Spleen (tissue), 11 donors: ENCODE results near the gene UBL7. TPM values are rescaled to one million over a fixed set of nuclear protein-coding genes. Genes with fewer than 3 reads are reported as not detected.

Experiments
- DNase-seq: peaks from one replicate; pipeline ENCODE4 v3.0.0-alpha.2; 2020
- H3K27ac ChIP-seq, 8 donors: fragments of 200-600 bp; sonication (generic) in 7 of 8; 1 replicate in 4 of 8; 2 replicates in 4 of 8; pipeline versions ENCODE4 v1.5.0 to v1.8.0; 2016 to 2021; ENCODE audit warnings: inconsistent platforms in 4 of 8, mild to moderate bottlenecking in 4 of 8, moderate library complexity in 1 of 8
- H3K27me3 ChIP-seq, 7 donors: fragments of 200-600 bp; sonication (generic) in 6 of 7; replicated peaks in 1 of 7; 1 replicate in 4 of 7; 2 replicates in 3 of 7; pipeline versions ENCODE4 v1.5.0 to v1.8.0; 2016 to 2021; ENCODE audit warnings: inconsistent platforms in 3 of 7, mild to moderate bottlenecking in 1 of 7
- H3K36me3 ChIP-seq, 6 donors: fragments of 200-600 bp; sonication (generic) in 5 of 6; 1 replicate in 4 of 6; 2 replicates in 2 of 6; pipeline versions ENCODE4 v1.5.0 to v1.8.0; 2016 to 2021; ENCODE audit warnings: inconsistent platforms in 2 of 6
- H3K4me1 ChIP-seq, 6 donors: fragments of 200-600 bp; sonication (generic) in 5 of 6; 1 replicate in 3 of 6; 2 replicates in 3 of 6; pipeline versions ENCODE4 v1.5.0 to v1.8.0; 2016 to 2021; ENCODE audit warnings: inconsistent platforms in 3 of 6
- H3K4me3 ChIP-seq, 8 donors: fragments of 200-600 bp; sonication (generic) in 7 of 8; 1 replicate in 4 of 8; 2 replicates in 4 of 8; pipeline versions ENCODE4 v1.5.0 to v1.8.0; 2016 to 2021; ENCODE audit warnings: inconsistent platforms in 4 of 8, mild to moderate bottlenecking in 4 of 8, moderate library complexity in 2 of 8
- H3K9me3 ChIP-seq, 8 donors: fragments of 200-600 bp; sonication (generic) in 7 of 8; 1 replicate in 4 of 8; 2 replicates in 4 of 8; pipeline versions ENCODE4 v1.5.0 to v1.8.0; 2016 to 2021; ENCODE audit warnings: inconsistent platforms in 4 of 8
- POLR2A ChIP-seq, 3 donors: fragments of 450-650 bp; IDR thresholded peaks; one replicate each; pipeline ENCODE4 v1.5.1; 2017; ENCODE audit warnings: antibody characterized with exemption in 3 of 3, mild to moderate bottlenecking in 1 of 3
- POLR2AphosphoS5 ChIP-seq, 3 donors: sonication (generic); formaldehyde crosslinking; IDR thresholded peaks; one replicate each; pipeline ENCODE4 v1.5.1; 2017; ENCODE audit warnings: antibody characterized with exemption in 3 of 3
- WGBS, 5 donors: extraction: QIAGEN DNeasy Blood & Tissue Kit in 3 of 5; methylation state at CpG; one replicate each; pipeline versions ENCODE4 v1.1.5 to v1.1.7; 2013 to 2018; 5-methylcytosine and 5-hydroxymethylcytosine counted together
- intact Hi-C: fragments of 100-400 bp; cut with DNase I; formaldehyde crosslinking; loops from one replicate; pipeline ENCODE4 v1.15.0; 2023; ENCODE audit warnings: low total_unique reads
- polyA plus RNA-seq, 3 donors: library from polyadenylated mRNA; stranded (reverse); fragments of 200-250 nt; gene quantifications; one replicate each; pipeline ENCODE4 v1.2.1, GENCODE V29; 2013
- total RNA-seq, 7 donors: library from RNA; depleted of rRNA in 3 of 7; stranded (reverse); fragments of >200 nt in 3 of 7; fragmentation: NEBNext Ultra II Directional in 4 of 7; extraction: Animal tissue kit (Norgen Biotek cat#: 25700) in 4 of 7; gene quantifications; one replicate each; pipeline versions ENCODE4 v1.1.0 to v1.2.1, GENCODE V29; 2016 to 2021
- TF ChIP-seq, protein P1 (sequence below), 11 experiments: fragments of 200-600 bp in 7 of 11; fragments of 450-650 bp in 4 of 11; sonication (generic) in 4 of 11; IDR thresholded peaks in 8 of 11; conservative IDR thresholded peaks in 3 of 11; 1 replicate in 7 of 11; 2 replicates in 4 of 11; pipeline versions ENCODE4 v1.4.0 to v1.8.0; 2016 to 2021; ENCODE audit warnings: antibody characterized with exemption in 11 of 11, inconsistent platforms in 4 of 11, mild to moderate bottlenecking in 1 of 11
- donor health status: healthy with polysubstance abuse.
- donor health status: DM: no; HTN: no; CAD: no; lungs with moderate emphysema.
- donor health status: DM: no; HTN: no; CAD: no.
- donor health status: Bipolar disorder and iron deficiency.
- donor health status: healthy.
- donor health status: DM: no; HTN: no; CAD: no.
- donor health status: DM: yes; HTN: yes; CAD: no.

Gene UBL7
- total and polyA plus RNA-seq, 10 donors, result 36.9 to 83.9 (median 47.7) TPM

GRCh38 chr15:74412159-74412558, 48.8 kb downstream of the UBL7 start:
- H3K4me1 ChIP-seq, result peaks cover 9 to 100% (median 70%) of the 10 kb centered on the region in 6 donors
- 57 to 79% (median 66%) methylated on average over 6 of the region's 6 CpGs for WGBS, 5 donors
- no peak for DNase-seq
- TF ChIP-seq POLR2AphosphoS5 (IDR thresholded peaks at IDR 0.05) (peak in 2 of 3 donors; percentile 38 to 65), POLR2A (IDR thresholded peaks at IDR 0.05) (no peak)
- TF ChIP-seq, protein P1, sequence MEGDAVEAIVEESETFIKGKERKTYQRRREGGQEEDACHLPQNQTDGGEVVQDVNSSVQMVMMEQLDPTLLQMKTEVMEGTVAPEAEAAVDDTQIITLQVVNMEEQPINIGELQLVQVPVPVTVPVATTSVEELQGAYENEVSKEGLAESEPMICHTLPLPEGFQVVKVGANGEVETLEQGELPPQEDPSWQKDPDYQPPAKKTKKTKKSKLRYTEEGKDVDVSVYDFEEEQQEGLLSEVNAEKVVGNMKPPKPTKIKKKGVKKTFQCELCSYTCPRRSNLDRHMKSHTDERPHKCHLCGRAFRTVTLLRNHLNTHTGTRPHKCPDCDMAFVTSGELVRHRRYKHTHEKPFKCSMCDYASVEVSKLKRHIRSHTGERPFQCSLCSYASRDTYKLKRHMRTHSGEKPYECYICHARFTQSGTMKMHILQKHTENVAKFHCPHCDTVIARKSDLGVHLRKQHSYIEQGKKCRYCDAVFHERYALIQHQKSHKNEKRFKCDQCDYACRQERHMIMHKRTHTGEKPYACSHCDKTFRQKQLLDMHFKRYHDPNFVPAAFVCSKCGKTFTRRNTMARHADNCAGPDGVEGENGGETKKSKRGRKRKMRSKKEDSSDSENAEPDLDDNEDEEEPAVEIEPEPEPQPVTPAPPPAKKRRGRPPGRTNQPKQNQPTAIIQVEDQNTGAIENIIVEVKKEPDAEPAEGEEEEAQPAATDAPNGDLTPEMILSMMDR (IDR thresholded peaks at IDR 0.05 in 8 of 11, conservative IDR thresholded peaks at IDR 0.05 in 3 of 11), result no peak
- H3K4me3 ChIP-seq, result no peak overlapping the region
- peaks cover 0 to 83% (median 73%) of the 10 kb centered on the region in 6 donors for H3K36me3 ChIP-seq
- intact Hi-C loops, result no loop called here
- no peaks in the 10 kb centered on the region for H3K9me3 ChIP-seq
- no peaks in the 10 kb centered on the region for H3K27me3 ChIP-seq
- peak overlapping the region in 6 of 8 donors; percentile 6 to 93 (median 74) for H3K27ac ChIP-seq

DNA sequence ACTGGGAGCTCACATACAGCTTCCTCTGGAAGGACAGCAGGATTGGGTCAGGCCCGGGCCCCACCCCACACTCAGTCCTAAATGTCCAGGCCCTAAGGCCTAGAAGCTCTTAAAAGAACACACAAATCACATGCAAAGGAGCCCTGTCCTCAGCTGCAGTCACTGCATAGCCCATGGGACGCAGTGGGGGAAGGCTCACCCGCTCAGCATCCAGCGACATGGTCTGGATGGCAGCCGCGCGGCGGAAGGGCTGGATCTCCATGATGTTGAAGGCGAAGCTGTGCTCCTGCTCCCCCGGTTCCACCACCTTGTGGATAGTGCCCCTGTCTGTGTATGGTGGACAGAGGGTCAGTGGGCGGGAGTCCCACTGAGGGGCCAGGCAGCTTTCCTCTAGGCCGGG, 49.3 kb downstream of the UBL7 start:
- no peak for DNase-seq
- 87 to 97% (median 91%) methylated on average over 10 to 12 of the region's 12 CpGs for WGBS, 5 donors
- H3K27ac ChIP-seq, result peak overlapping the region in 6 of 8 donors; percentile 6 to 93 (median 74)
- TF ChIP-seq POLR2AphosphoS5 (IDR thresholded peaks at IDR 0.05), result peak in 1 of 3 donors; percentile 75
- TF ChIP-seq POLR2A (IDR thresholded peaks at IDR 0.05), result no peak
- TF ChIP-seq, protein P1 (IDR thresholded peaks at IDR 0.05 in 8 of 11, conservative IDR thresholded peaks at IDR 0.05 in 3 of 11), result no peak
- H3K27me3 ChIP-seq, result no peaks in the 10 kb centered on the region
- no peak overlapping the region for H3K4me3 ChIP-seq
- H3K9me3 ChIP-seq, result no peaks in the 10 kb centered on the region
- peaks cover 0 to 79% (median 68%) of the 10 kb centered on the region in 6 donors for H3K36me3 ChIP-seq
- intact Hi-C loops, result no loop called here
- peaks cover 13 to 100% (median 72%) of the 10 kb centered on the region in 6 donors for H3K4me1 ChIP-seq

DNA sequence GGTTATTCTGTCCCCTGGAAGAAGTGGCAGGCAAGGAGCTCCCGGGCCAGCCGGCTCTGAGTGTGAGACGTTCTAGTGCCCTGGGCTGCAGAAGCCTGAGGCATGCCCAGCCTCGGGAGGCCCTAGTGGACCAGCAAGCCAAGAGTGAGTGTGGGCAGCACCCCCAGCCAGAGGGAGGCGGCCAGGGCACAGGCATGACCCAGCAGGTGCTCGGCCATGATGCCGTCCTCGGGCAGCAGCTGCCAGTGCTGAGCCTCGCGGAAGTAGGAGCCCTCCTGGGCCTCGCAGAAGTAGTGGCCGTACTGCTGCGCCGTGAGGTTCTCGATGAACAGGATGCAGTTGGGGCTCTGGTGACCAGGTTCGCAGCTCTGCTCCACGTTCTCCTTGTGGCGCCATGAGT, 50.5 kb downstream of the UBL7 start:
- H3K27me3 ChIP-seq, result no peaks in the 10 kb centered on the region
- intact Hi-C loops, result no loop called here
- no peak overlapping the region for H3K4me3 ChIP-seq
- 88 to 94% (median 91%) methylated on average over 3 to 18 of the region's 18 CpGs for WGBS, 5 donors
- TF ChIP-seq POLR2A (IDR thresholded peaks at IDR 0.05), result no peak
- TF ChIP-seq, protein P1 (IDR thresholded peaks at IDR 0.05 in 8 of 11, conservative IDR thresholded peaks at IDR 0.05 in 3 of 11), result no peak
- peak in 2 of 3 donors; percentile 19 to 72 for TF ChIP-seq POLR2AphosphoS5 (IDR thresholded peaks at IDR 0.05)
- peaks cover 0 to 67% (median 56%) of the 10 kb centered on the region in 6 donors for H3K36me3 ChIP-seq
- no peaks in the 10 kb centered on the region for H3K9me3 ChIP-seq
- DNase-seq, result no peak
- peak overlapping the region in 5 of 8 donors; percentile 20 to 93 (median 85) for H3K27ac ChIP-seq
- H3K4me1 ChIP-seq, result peaks cover 23 to 100% (median 72%) of the 10 kb centered on the region in 6 donors

GRCh38 chr15:74409225-74409624, 51.7 kb downstream of the UBL7 start:
- DNase-seq, result no peak
- Histone ChIP-seq H3K36me3 (peaks cover 0 to 54% (median 43%) of the 10 kb centered on the region in 6 donors), H3K27ac (peak overlapping the region in 5 of 8 donors; percentile 46 to 93 (median 85)), H3K9me3 (no peaks in the 10 kb centered on the region), H3K4me1 (peaks cover 36 to 100% (median 76%) of the 10 kb centered on the region in 6 donors), H3K27me3 (no peaks in the 10 kb centered on the region), H3K4me3 (no peak overlapping the region)
- 87 to 93% (median 89%) methylated on average over 7 of the region's 7 CpGs for WGBS, 5 donors
- TF ChIP-seq, protein P1 (IDR thresholded peaks at IDR 0.05 in 8 of 11, conservative IDR thresholded peaks at IDR 0.05 in 3 of 11), result no peak
- TF ChIP-seq POLR2AphosphoS5 (IDR thresholded peaks at IDR 0.05), result peak in 1 of 3 donors; percentile 3
- TF ChIP-seq POLR2A (IDR thresholded peaks at IDR 0.05), result no peak
- intact Hi-C loops, result no loop called here
